H1 (cell line): Measurements from ENCODE around the gene FEM1C. TPM values are rescaled to one million over a fixed set of nuclear protein-coding genes. Genes with fewer than 3 reads are reported as not detected.

ENCODE experiments used
- CTCF ChIA-PET: fragments of 300-600 bp; sonication (Branson Sonifier 250); formaldehyde crosslinking; loops from one replicate; lab custom pipeline; 2021; ENCODE audit not compliant: partially characterized antibody; lab: Charles Lee
- POLR2A ChIA-PET: fragments of 300-600 bp; sonication (Branson Sonifier 250); formaldehyde crosslinking; loops from one replicate; lab custom pipeline; 2021; ENCODE audit warnings: inconsistent platforms; ENCODE audit not compliant: partially characterized antibody; lab: Charles Lee
- DNase-seq, 2 experiments: peaks; one replicate each; pipeline versions ENCODE4 v3.0.0 to v3.0.0-alpha.2; 2010 to 2022; ENCODE audit warnings: low spot score in 2 of 2, low read depth in 1 of 2, mixed read lengths in 1 of 2
- FAIRE-seq: peaks from 2 replicates; lab custom pipeline; 2011; peaks lifted over from hg19 to GRCh38; lab: Jason Lieb, UNC
- H2AFZ ChIP-seq: 2 replicates; pipeline ENCODE4 v1.8.1; 2012; ENCODE audit warnings: low read length, inconsistent platforms
- H2AK5ac ChIP-seq: 2 replicates; pipeline ENCODE4 v1.6.1; 2013; ENCODE audit warnings: low read depth, low read length
- H2BK120ac ChIP-seq: replicated peaks from 2 replicates; pipeline ENCODE3; 2013; ENCODE audit warnings: low read depth, low read length, inconsistent platforms
- H2BK12ac ChIP-seq: 2 replicates; pipeline ENCODE4 v1.6.1; 2013; ENCODE audit warnings: low read depth, low read length
- H2BK15ac ChIP-seq: 2 replicates; pipeline ENCODE4 v1.6.1; 2013; ENCODE audit warnings: low read length
- H2BK20ac ChIP-seq: 2 replicates; pipeline ENCODE4 v1.6.1; 2013; ENCODE audit warnings: low read length
- H2BK5ac ChIP-seq: 2 replicates; pipeline ENCODE4 v1.6.1; 2013; ENCODE audit warnings: low read depth, low read length
- H3K14ac ChIP-seq: 2 replicates; pipeline ENCODE4 v1.6.1; 2013; ENCODE audit warnings: inconsistent platforms; ENCODE audit not compliant: insufficient read length
- H3K18ac ChIP-seq: 2 replicates; pipeline ENCODE4 v1.6.1; 2013; ENCODE audit warnings: low read length; ENCODE audit errors: extremely low read depth
- H3K23ac ChIP-seq: 2 replicates; pipeline ENCODE4 v1.6.1; 2013; ENCODE audit warnings: inconsistent platforms; ENCODE audit not compliant: insufficient read length
- H3K23me2 ChIP-seq: 2 replicates; pipeline ENCODE4 v1.6.1; 2013; ENCODE audit warnings: low read depth, low read length
- H3K27ac ChIP-seq: 2 replicates; pipeline ENCODE4 v1.6.1; 2011; ENCODE audit warnings: low read depth, low read length, inconsistent platforms
- H3K27me3 ChIP-seq, 4 experiments: replicated peaks in 1 of 4; 1 replicate in 1 of 4; 2 replicates in 3 of 4; pipeline versions ENCODE4 v1.6.1 to v1.8.1; 2011 to 2013; ENCODE audit warnings: low read length in 3 of 4, mild to moderate bottlenecking in 3 of 4, inconsistent platforms in 2 of 4, mixed read lengths in 2 of 4, moderate library complexity in 1 of 4; ENCODE audit not compliant: control insufficient read depth in 3 of 4, insufficient read depth in 3 of 4; ENCODE audit errors: extremely low read depth in 1 of 4
- H3K36me3 ChIP-seq, 4 experiments: 2 replicates each; pipeline versions ENCODE4 v1.6.1 to v1.8.1; 2011 to 2013; ENCODE audit warnings: mild to moderate bottlenecking in 4 of 4, low read length in 3 of 4, moderate library complexity in 2 of 4, control low read depth in 1 of 4, inconsistent platforms in 1 of 4; ENCODE audit not compliant: insufficient read depth in 4 of 4, control insufficient read depth in 2 of 4
- H3K4ac ChIP-seq: replicated peaks from 2 replicates; pipeline ENCODE3; 2013; ENCODE audit warnings: low read length, low read depth, mixed read lengths, inconsistent platforms; ENCODE audit not compliant: insufficient read length
- H3K4me1 ChIP-seq, 4 experiments: replicated peaks in 1 of 4; 1 replicate in 1 of 4; 2 replicates in 3 of 4; pipeline versions ENCODE4 v1.6.1 to v1.8.1; 2011 to 2013; ENCODE audit warnings: low read length in 3 of 4, inconsistent platforms in 2 of 4, mixed read lengths in 1 of 4; ENCODE audit not compliant: insufficient read depth in 4 of 4, control insufficient read depth in 3 of 4
- H3K4me2 ChIP-seq, 2 experiments: 2 replicates each; pipeline versions ENCODE4 v1.6.1 to v1.8.1; 2011 to 2013; ENCODE audit warnings: low read depth in 2 of 2, low read length in 2 of 2, control low read depth in 1 of 2, inconsistent platforms in 1 of 2, mild to moderate bottlenecking in 1 of 2; ENCODE audit not compliant: insufficient read depth in 1 of 2
- H3K4me3 ChIP-seq, 4 experiments: fragments of 200-600, 300-600 bp in 1 of 4; sonication (generic), shearing (Covaris generic), sonication (Bioruptor Twin) in 1 of 4; 2 replicates each; pipeline versions ENCODE4 v1.5.1 to v1.8.1; 2011 to 2016; ENCODE audit warnings: low read length in 4 of 4, low read depth in 3 of 4, control low read depth in 2 of 4, inconsistent platforms in 2 of 4, mild to moderate bottlenecking in 2 of 4, mixed read lengths in 1 of 4, moderate library complexity in 1 of 4; ENCODE audit not compliant: insufficient read depth in 2 of 4; ENCODE audit errors: extremely low read depth in 1 of 4
- H3K56ac ChIP-seq: replicated peaks from 2 replicates; pipeline ENCODE3; 2013; ENCODE audit warnings: low read depth, mild to moderate bottlenecking, mixed read lengths, low read length, inconsistent platforms; ENCODE audit not compliant: insufficient read length
- H3K79me1 ChIP-seq: 2 replicates; pipeline ENCODE4 v1.6.1; 2013; ENCODE audit warnings: low read depth, low read length, control low read depth
- H3K79me2 ChIP-seq, 2 experiments: 2 replicates each; pipeline versions ENCODE4 v1.6.1 to v1.8.1; 2012 to 2013; ENCODE audit warnings: low read length in 2 of 2, mild to moderate bottlenecking in 2 of 2, inconsistent platforms in 1 of 2; ENCODE audit not compliant: insufficient read depth in 2 of 2, control insufficient read depth in 1 of 2
- H3K9ac ChIP-seq, 4 experiments: replicated peaks in 1 of 4; 1 replicate in 1 of 4; 2 replicates in 3 of 4; pipeline versions ENCODE4 v1.6.1 to v1.8.1; 2011 to 2013; ENCODE audit warnings: low read depth in 3 of 4, low read length in 3 of 4, control low read depth in 2 of 4, mild to moderate bottlenecking in 2 of 4, moderate library complexity in 2 of 4, inconsistent platforms in 1 of 4; ENCODE audit errors: extremely low read depth in 1 of 4
- H3K9me3 ChIP-seq, 2 experiments: 2 replicates each; pipeline versions ENCODE4 v1.6.1 to v1.8.1; 2012 to 2013; ENCODE audit warnings: mild to moderate bottlenecking in 2 of 2, moderate library complexity in 2 of 2, control low read depth in 1 of 2, inconsistent platforms in 1 of 2, low read depth in 1 of 2, low read length in 1 of 2, mixed read lengths in 1 of 2; ENCODE audit not compliant: insufficient read depth in 2 of 2
- H4K20me1 ChIP-seq, 2 experiments: replicated peaks in 1 of 2; 2 replicates each; pipeline versions ENCODE3 to v1.8.1; 2011 to 2013; ENCODE audit warnings: inconsistent platforms in 2 of 2, low read length in 2 of 2, mild to moderate bottlenecking in 1 of 2; ENCODE audit not compliant: insufficient read depth in 2 of 2, control insufficient read depth in 1 of 2
- H4K5ac ChIP-seq: 2 replicates; pipeline ENCODE4 v1.6.1; 2013; ENCODE audit warnings: low read length, low read depth, mixed read lengths, inconsistent platforms; ENCODE audit not compliant: insufficient read length
- H4K8ac ChIP-seq: 2 replicates; pipeline ENCODE4 v1.8.0; 2013; ENCODE audit warnings: mild to moderate bottlenecking, moderate library complexity, low read length, inconsistent platforms; ENCODE audit not compliant: insufficient read depth; ENCODE audit errors: extremely low read depth
- H4K91ac ChIP-seq: replicated peaks from 2 replicates; pipeline ENCODE3; 2013; ENCODE audit warnings: low read length, mixed read lengths, inconsistent platforms; ENCODE audit not compliant: insufficient read length
- ATF3 ChIP-seq: IDR thresholded peaks from 2 replicates; pipeline ENCODE4 v1.6.1; 2011; ENCODE audit warnings: low read depth, mild to moderate bottlenecking, low read length; ENCODE audit not compliant: insufficient read depth
- CEBPB ChIP-seq: IDR thresholded peaks from 2 replicates; pipeline ENCODE4 v1.6.1; 2012; ENCODE audit warnings: low read depth, low read length
- CHD2 ChIP-seq: IDR thresholded peaks from 2 replicates; pipeline ENCODE4 v1.6.1; 2012; ENCODE audit warnings: low read length, improper control_type of control experiment
- CREB1 ChIP-seq: IDR thresholded peaks from 2 replicates; pipeline ENCODE4 v1.6.1; 2012; ENCODE audit warnings: inconsistent platforms
- CTCF ChIP-seq, 3 experiments: IDR thresholded peaks; 1 replicate in 2 of 3; 2 replicates in 1 of 3; pipeline versions ENCODE4 v1.5.1 to v1.6.1; 2011; ENCODE audit warnings: low read length in 3 of 3, mild to moderate bottlenecking in 3 of 3, inconsistent platforms in 2 of 3, low read depth in 1 of 3, moderate library complexity in 1 of 3; ENCODE audit not compliant: insufficient read depth in 1 of 3; ENCODE audit errors: control extremely low read depth in 1 of 3
- GTF2F1 ChIP-seq: IDR thresholded peaks from 2 replicates; pipeline ENCODE4 v1.6.1; 2012; ENCODE audit warnings: low read depth, low read length, improper control_type of control experiment, borderline replicate concordance
- KDM4A ChIP-seq: IDR thresholded peaks from one replicate; pipeline ENCODE4 v1.7.1; 2012; ENCODE audit warnings: low read depth, mild to moderate bottlenecking, moderate library complexity, low read length, inconsistent platforms; ENCODE audit not compliant: severe bottlenecking
- PHF8 ChIP-seq: fragments of 200-600 bp; sonication (generic); conservative IDR thresholded peaks from 2 replicates; pipeline ENCODE4 v1.7.1; 2012; ENCODE audit warnings: low read depth, mild to moderate bottlenecking, inconsistent platforms, low read length, moderate library complexity
- SP2 ChIP-seq: IDR thresholded peaks from 2 replicates; pipeline ENCODE4 v1.6.1; 2012; ENCODE audit warnings: mild to moderate bottlenecking, low read length, inconsistent platforms
- SRF ChIP-seq: IDR thresholded peaks from 2 replicates; pipeline ENCODE4 v1.6.1; 2011; ENCODE audit warnings: mild to moderate bottlenecking, low read depth, low read length, moderate library complexity
- SUZ12 ChIP-seq: fragments of 200-600 bp; sonication (generic); IDR thresholded peaks from 2 replicates; pipeline ENCODE4 v1.6.1; 2012; ENCODE audit warnings: mild to moderate bottlenecking, inconsistent platforms, low read length, moderate library complexity, mixed read lengths
- WGBS, 2 experiments: shearing (Covaris generic) in 1 of 2; methylation state at CpG; one replicate each; pipeline versions ENCODE4 v1.1.6 to v1.1.7; 2013 to 2015; ENCODE audit warnings: low lambda C conversion rate in 2 of 2, mixed read lengths in 2 of 2, inconsistent platforms in 1 of 2, low coverage in 1 of 2, missing lambda C conversion rate in 1 of 2; ENCODE audit not compliant: insufficient replicate concordance in 2 of 2, insufficient coverage in 1 of 2, insufficient read length in 1 of 2; ENCODE audit errors: extremely low coverage in 1 of 2, missing lambda C conversion rate in 1 of 2; 5-methylcytosine and 5-hydroxymethylcytosine counted together
- polyA plus RNA-seq, 7 experiments: library from polyadenylated mRNA; depleted of rRNA in 3 of 7; stranded (reverse) in 5 of 7; unstranded in 2 of 7; fragments of >200 nt in 5 of 7; fragments of 200-250 nt in 2 of 7; gene quantifications; 1 replicate in 5 of 7; 2 replicates in 1 of 7; 4 replicates in 1 of 7; pipeline versions ENCODE4 v1.2.1 to v1.2.3, GENCODE V29; 2011 to 2013; ENCODE audit warnings: missing spikeins in 2 of 7, mixed read lengths in 2 of 7
- total RNA-seq: library from RNA; stranded (reverse); fragmentation: NEBNext Ultra II Directional; extraction: Animal tissue kit (Norgen Biotek cat#: 25700); gene quantifications from 2 replicates; pipeline ENCODE4 v1.2.1, GENCODE V29; 2021

The FEM1C gene
- total and polyA plus RNA-seq, 2 of the 8 experiments (the other 6 are each of a cell fraction or from before 2014, with no cell fraction given), result 4.4 to 17.7 TPM

- H2AFZ ChIP-seq, result no peak overlapping the region
- no peaks in the 10 kb centered on the region for H3K9me3 ChIP-seq
- H3K79me1 ChIP-seq, result no peaks in the 10 kb centered on the region
- H3K36me3 ChIP-seq, result no peaks in the 10 kb centered on the region
- no peak overlapping the region for H4K8ac ChIP-seq
- FAIRE-seq (no peak), DNase-seq (no peak)
- CTCF ChIA-PET, result interaction anchor here (0.5 to 1.6 kb wide), 4 partner anchors 12 to 166 kb away, joined by 3 to 6 read pairs (median 3); no protein-coding TSS in a partner anchor
- no peak overlapping the region for H3K4me2 ChIP-seq
- POLR2A ChIA-PET, result no interaction called here
- H3K79me2 ChIP-seq, result no peaks in the 10 kb centered on the region
- no peak overlapping the region for H3K4ac ChIP-seq
- H3K18ac ChIP-seq, result no peak overlapping the region
- H2BK12ac ChIP-seq, result no peak overlapping the region
- no peak overlapping the region for H3K27ac ChIP-seq
- no peak overlapping the region for H3K4me3 ChIP-seq
- TF ChIP-seq CTCF (IDR thresholded peaks at IDR 0.05; ENCODE audit: control extremely low read depth in 1 of 3, insufficient read depth in 1 of 3, low read depth in 1 of 3, low read length in 3 of 3) (no peak), SP2 (no peak), KDM4A (no peak), PHF8 (no peak), CEBPB (no peak), GTF2F1 (no peak), CHD2 (no peak), SUZ12 (no peak), ATF3 (no peak), SRF (no peak), CREB1 (no peak)
- no peak overlapping the region for H3K23ac ChIP-seq
- no peak overlapping the region for H4K91ac ChIP-seq
- no peak overlapping the region for H2BK15ac ChIP-seq
- no peak overlapping the region for H2BK5ac ChIP-seq
- H3K56ac ChIP-seq, result no peak overlapping the region
- H3K14ac ChIP-seq, result no peak overlapping the region
- no peak overlapping the region for H2BK120ac ChIP-seq
- H3K23me2 ChIP-seq, result no peaks in the 10 kb centered on the region
- WGBS, 2 experiments, result 89% methylated on average over 2 of the region's 2 CpGs; no CpG with 5 or more reads in 1 of the 2 experiments
- no peak overlapping the region for H2BK20ac ChIP-seq
- H3K9ac ChIP-seq, result no peak overlapping the region
- no peak overlapping the region for H2AK5ac ChIP-seq
- no peak overlapping the region for H4K5ac ChIP-seq
- H3K4me1 ChIP-seq, result no peaks in the 10 kb centered on the region
- no peaks in the 10 kb centered on the region for H3K27me3 ChIP-seq
- no peaks in the 10 kb centered on the region for H4K20me1 ChIP-seq
Measured at GRCh38 chr5:115478281-115478680, 66.3 kb downstream of the FEM1C start.
